NCI-H2171 (cell line): ENCODE data around the gene E2F7.
A peak's percentile ranks its signal among the peaks of the same experiment; 100 is the strongest.

Source experiments
- DNase-seq: peaks from one replicate; lab custom pipeline; 2025; lab: John Stamatoyannopoulos, UW

E2F7 gene

GRCh38 chr12:77062846-77063461 lies 2.4 kb downstream of the E2F7 start:
- DNase-seq: no peak

- no peak for DNase-seq
These were observed 3.0 kb downstream of the E2F7 start for GRCh38 chr12:77062396-77062795.

GRCh38 chr12:77060883-77061240 lies 4.5 kb downstream of the E2F7 start:
- no peak for DNase-seq

GRCh38 chr12:77060136-77060882 lies 5.1 kb downstream of the E2F7 start:
- no peak for DNase-seq

GRCh38 chr12:77058740-77059139 lies 6.6 kb downstream of the E2F7 start:
- DNase-seq: no peak

GRCh38 chr12:77054851-77055250 lies 10.5 kb downstream of the E2F7 start:
- DNase-seq: no peak

GRCh38 chr12:77053259-77053658 lies 12.1 kb downstream of the E2F7 start:
- no peak for DNase-seq

GRCh38 chr12:77049767-77050353 lies 15.5 kb downstream of the E2F7 start:
- peak; percentile 44 for DNase-seq

GRCh38 chr12:77047341-77048109 lies 17.8 kb downstream of the E2F7 start:
- peak; percentile 71 for DNase-seq

GRCh38 chr12:77046468-77046867 lies 18.9 kb downstream of the E2F7 start:
- no peak for DNase-seq

GRCh38 chr12:77045183-77045582 lies 20.2 kb downstream of the E2F7 start:
- DNase-seq: no peak

- DNase-seq: no peak
These were observed 20.6 kb downstream of the E2F7 start for GRCh38 chr12:77044721-77045120.

- no peak for DNase-seq
These were observed 22.5 kb downstream of the E2F7 start for GRCh38 chr12:77042833-77043232.

GRCh38 chr12:77040231-77040630 lies 25.1 kb downstream of the E2F7 start:
- no peak for DNase-seq

- no peak for DNase-seq
These were observed 30.1 kb downstream of the E2F7 start for GRCh38 chr12:77035226-77035625.

- no peak for DNase-seq
These were observed 31.5 kb downstream of the E2F7 start for GRCh38 chr12:77033658-77034536.

- DNase-seq: no peak
These were observed 33.0 kb downstream of the E2F7 start for GRCh38 chr12:77032406-77032805.

GRCh38 chr12:77031745-77032144 lies 33.6 kb downstream of the E2F7 start:
- DNase-seq: no peak

GRCh38 chr12:77025782-77026314 lies 39.5 kb downstream of the E2F7 start:
- no peak for DNase-seq

- no peak for DNase-seq
These were observed 41.9 kb downstream of the E2F7 start for GRCh38 chr12:77023501-77023900.

- no peak for DNase-seq
These were observed 45.4 kb downstream of the E2F7 start for GRCh38 chr12:77019920-77020319.
